ENCODE data around the gene GET4.

DNA sequence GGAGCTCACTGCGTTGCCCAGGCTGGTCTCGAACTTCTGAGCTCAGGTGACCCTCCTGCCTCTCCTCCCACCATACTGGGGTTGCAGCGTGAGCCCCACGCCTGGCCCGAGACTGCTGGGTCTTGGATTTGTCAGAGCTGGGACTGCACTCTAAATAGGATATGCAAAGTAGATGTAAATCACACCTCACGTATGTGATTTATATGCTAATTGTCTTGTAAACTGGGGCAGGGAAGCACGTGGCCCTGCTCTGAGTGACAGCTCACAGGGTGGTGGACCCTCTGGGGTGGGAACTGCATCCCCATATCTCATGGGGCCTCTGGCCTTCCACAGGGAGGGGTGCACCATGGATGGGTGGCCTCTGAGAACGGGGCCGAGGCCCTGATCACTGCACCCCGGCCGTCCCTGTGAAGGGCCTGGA, 34.1 kb downstream of the GET4 start:
- no peak for TF ChIP-seq EZH2phosphoT487 (IDR thresholded peaks at IDR 0.05; ENCODE audit: low read depth, severe bottlenecking, unreplicated experiment)
- no peak for TF ChIP-seq CTCF (IDR thresholded peaks at IDR 0.05; ENCODE audit: poor library complexity)
- TF ChIP-seq EZH2 (IDR thresholded peaks at IDR 0.05; ENCODE audit: borderline replicate concordance) = no peak

Measured in hepatocyte (in vitro differentiated cells).